DMS53 treated with DMSO at 0.1 percent for 48 hours (cell line): ENCODE results near the gene C19orf81.

ENCODE experiments used
- DNase-seq: peaks from one replicate; lab custom pipeline; 2025; ENCODE audit not compliant: unreplicated experiment; lab: John Stamatoyannopoulos, UW

Gene C19orf81

GRCh38 chr19:50658441-50659317 lies 9.4 kb downstream of the C19orf81 start:
- no peak for DNase-seq

DNA sequence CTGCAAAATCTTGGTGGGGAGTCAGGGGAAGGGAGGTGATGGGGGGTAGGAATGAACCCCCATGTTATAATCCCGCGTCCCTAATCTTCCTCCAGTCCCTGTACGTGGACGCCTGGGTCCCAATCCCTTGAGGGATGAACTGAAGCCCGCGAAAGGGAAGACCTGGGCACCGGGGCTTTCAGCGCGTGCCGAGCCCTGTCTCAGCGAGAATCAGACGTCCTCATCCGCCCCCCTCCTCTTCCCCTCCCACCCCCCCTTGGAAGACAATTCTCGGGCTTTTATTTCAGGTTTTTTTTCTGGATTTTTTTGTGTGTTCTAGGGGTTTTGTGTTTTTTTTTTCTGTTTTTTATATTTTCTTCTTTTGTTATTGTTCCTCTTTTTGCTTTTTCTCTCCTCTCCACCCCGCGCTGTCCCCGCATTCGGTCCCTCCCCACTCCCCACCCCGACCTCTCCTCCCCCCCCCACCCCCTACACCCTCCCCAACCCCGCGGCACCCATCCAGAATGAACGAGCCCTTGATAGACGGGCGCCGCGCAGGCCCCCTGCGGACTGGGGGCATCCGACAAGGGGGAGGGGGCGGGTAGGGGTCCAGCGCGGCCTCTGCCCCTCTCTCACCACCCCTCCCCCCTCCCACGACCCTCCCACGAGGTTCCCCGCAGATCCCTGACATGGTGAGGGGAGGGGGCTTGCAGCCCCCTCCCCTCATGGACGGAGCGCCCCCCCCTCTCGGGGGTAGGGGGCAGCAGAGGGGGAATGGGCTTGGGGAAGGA lies 10.3 kb downstream of the C19orf81 start:
- DNase-seq, result no peak

- no peak for DNase-seq
These were observed 10.8 kb downstream of the C19orf81 start for GRCh38 chr19:50660088-50660366.

DNA sequence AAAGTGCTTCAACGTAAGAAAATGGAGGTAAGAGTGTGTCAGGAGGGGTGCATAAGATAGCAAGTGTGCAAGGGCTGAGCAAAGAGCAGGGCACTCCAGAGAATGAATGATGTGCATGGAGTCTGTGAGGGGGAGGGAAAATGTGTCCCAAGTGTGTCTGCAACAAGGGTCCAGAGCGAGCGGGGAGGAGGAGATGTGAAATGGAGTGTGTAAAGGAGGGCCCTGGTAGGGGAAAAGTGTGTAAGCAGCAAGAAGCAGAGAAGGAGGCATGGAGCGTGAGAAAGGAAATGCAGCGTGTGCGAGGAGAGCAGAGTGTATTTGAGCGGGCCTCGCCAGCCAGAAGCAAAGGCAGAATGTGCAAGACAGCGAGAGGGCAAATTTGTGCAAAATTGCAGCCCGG lies 11.8 kb downstream of the C19orf81 start:
- no peak for DNase-seq

DNA sequence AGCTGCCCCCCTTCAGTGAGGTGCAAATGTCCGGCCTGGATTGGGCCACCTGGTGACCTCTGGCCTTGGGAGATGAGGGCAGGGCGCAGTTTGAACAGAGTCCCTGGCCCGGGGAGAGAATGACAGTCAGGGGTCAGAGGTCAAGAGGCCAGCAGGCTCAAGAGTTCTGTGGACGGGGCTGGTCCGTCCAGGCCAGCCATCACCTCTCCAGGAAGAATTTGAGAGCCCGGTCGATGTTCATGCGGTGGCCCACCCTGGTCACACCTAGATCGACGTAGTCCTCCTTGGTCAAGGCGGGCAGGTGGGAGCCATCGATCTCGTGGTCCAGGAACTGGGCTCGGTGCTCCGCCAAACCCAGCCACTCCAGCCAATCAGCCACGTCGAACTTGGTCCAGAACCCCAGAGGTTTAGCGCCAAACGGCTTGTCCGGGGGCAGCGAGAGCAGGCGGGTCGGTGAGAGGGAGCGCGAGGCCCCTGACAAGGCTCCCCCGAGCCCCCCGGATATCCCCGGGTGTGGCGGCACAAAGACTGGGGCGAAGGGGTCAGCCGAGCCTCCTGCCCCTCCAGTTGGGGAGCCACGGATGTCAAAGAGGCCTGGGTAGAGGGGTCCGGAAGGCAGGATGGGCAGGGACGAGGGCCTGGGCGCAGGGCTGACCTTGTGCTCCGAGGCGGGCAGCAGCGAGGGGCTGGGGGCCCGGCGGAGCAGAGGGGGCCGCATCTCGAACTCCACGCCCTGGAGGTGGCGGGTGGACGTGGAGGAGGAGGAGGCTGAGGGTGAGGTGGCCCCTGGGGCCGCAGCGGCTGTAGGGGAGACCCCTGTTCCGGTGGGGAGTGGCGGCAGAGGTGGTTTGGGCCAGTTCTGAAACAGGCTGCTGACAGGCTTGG lies 12.8 kb downstream of the C19orf81 start:
- DNase-seq, result no peak

DNA sequence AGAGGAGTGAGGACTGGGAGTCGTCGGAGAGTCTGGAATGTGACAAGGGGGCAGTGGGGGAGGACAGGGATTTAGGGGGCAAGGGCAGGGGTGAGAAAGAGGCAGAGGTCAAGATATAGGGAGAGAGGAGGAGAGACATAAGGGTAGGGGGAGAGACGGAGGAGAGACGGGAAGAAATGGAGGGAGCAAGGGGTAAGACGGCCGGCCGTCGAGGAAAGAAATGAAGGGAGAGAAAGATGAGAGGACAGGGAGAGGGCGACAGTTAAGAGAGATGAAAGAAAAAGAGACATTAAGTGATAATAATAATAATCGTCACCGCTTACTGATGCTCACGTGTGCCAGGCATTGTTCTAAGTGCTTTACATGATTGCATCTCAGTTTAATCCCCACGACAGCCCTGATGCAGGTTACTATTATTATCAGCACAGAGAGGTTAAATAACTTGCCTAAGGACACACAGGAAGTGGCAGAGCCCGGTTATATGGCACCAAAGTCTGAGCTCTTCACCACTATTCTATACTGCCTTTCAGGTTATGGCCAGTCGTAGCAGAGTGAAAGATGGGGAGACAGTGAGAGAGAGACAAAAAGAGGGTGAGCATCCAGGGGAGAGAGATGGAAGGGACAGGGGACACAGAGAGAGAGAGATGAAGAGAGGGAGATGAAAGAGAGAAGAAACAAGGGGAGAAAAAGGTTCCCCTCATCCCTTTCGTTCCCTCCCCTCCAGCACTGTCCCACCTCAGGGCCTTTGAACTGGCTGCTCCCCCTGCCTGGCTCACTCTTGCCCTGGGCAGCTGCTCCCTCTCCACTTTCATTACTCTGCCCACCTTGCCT lies 13.6 kb downstream of the C19orf81 start:
- DNase-seq, result no peak

DNA sequence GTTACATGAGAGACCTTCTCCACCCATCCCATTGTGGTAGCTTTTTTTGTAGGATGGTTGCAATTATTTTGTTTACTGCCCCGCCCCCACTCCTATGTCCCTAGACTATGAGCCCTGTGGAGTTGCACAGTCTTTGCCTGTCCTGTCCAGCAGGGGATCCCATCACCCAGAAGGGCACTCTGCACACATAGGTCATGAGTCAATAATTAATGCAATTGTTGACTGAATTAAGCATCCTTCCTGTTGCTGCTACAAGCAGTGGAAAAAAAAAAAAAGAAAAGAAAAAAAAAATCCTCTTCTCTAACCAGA lies 14.2 kb downstream of the C19orf81 start:
- no peak for DNase-seq

DNA sequence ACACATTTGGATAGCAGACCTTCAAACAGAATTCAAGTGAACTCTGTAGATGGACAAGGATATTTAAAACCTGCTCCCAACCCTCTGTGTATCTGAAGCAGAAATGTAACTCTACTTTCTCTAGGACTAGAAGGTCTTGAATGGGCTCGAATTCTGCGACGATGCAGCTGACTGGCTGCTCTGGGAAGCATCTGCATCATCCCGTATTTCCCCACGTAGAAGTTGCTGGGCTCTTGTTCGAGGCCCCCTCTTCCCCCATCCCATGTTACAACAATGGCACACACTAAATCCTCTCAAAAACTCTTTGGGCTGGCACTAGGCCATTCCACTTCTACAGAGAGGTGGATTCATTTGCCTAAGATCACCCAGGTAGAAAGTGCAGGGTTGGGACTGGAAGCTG lies 15.0 kb downstream of the C19orf81 start:
- DNase-seq, result no peak

DNA sequence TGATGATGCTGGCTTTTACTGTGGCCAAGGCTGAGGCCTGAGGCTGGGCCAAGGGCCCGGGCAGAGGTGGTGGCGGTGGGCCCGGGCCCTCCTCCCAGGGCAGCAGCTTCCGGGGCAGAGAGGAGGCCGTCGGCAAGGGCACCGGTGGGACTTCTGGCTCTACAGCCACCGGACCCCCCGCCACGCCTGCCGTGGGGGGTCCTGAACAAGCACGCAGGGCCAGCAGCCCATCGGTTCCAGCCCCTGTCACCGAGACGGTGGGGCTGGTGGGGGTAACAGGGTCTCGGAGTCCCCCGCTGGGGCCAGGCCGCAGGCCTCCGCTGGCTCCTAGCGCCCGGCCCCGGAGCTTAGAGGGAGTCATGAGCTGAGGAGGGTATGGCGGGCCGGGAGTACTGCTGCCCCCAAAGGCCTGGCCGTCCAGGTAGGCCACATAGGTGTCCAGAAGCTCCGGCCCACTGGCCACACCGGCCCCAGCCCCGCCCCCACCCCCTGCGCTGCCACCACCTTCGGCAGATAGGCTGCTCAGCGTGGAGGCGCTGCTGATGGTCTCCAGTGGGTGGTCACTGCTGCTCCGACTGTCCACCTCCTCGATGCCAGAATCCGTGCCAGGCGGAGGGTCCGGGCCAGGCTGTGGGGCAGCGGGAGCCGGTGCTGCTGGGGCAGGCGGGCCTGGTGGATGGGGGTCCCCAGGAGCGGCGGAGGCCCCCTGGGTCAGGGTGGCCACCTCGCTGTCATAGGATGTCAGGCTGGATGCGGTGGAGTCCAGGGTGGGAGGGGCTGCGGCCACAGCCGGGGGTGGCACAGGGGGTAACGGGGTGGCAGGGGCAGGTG lies 17.3 kb downstream of the C19orf81 start:
- DNase-seq, result no peak

DNA sequence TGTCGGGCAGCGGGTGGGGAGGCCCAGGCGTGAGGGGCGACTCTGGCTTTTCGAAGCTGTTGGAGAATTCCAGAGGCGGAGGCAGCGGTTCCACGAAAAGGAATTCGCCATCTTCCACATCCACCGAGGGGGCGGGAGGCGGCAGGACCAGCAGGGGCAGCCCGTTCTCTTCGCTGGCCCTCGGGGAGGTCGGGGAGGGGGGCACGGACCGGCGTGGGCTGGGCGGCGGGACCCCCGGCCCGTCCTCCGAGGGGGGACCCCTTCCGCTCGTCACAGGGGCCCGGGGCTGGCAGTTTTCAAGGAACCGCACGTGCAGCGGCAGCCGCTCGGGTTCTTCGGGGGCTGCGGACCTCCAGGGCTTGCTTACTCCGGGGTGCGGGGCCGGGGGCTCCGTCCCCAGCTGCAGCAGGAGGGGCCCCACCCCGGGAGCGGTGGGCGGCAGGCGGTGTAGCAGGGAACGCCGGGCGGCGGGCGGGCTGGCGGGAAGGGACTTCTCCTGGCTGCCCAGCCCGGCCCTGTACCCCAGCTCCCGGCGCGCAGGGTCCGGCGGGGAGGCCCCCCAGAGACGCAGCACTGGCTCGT lies 18.0 kb downstream of the C19orf81 start:
- no peak for DNase-seq

DNA sequence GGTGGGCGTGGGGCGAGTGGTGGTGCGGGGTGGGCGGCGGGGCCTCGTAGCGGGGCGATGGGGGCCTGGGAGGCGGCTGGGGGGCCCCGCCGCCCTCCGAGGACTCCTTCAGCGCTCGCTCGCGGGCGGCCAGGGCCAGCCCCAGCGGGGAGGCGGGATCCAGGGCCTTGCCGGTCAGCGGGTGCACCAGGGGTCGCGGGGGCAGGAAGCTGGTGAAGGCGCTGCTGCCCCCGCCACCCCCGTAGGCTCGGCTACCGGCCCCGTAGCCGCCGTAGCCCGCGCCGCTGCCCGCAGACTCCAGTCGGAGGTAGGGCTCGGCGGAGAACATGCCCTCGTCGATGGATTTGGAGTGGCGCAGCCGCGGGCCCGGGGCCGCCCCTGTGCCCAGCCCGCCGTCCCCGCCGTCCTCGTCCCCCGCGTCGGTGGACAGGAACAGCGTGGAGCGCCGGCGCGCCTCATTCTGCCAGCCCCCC lies 18.6 kb downstream of the C19orf81 start:
- DNase-seq, result no peak

DNA sequence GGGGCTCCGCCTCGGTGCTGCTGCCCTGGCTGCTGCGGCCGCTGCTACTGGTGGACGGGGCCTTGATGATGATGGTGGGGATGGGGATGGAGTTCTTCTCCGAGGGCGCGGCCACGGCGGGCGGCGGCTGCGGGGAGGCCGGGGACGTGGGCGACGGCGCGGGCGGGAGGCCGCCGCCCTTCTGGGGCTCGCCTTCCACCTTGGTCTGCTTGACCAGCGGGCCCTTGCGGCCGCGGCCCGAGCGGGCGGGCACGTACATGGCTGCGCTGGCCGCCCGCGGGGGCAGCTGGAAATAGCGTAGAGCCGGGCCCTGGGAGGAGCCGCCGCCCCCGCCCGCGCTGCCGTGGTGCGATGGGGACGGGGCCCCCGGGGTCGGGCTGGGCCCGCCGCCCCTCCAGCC lies 19.2 kb downstream of the C19orf81 start:
- DNase-seq, result no peak

DNA sequence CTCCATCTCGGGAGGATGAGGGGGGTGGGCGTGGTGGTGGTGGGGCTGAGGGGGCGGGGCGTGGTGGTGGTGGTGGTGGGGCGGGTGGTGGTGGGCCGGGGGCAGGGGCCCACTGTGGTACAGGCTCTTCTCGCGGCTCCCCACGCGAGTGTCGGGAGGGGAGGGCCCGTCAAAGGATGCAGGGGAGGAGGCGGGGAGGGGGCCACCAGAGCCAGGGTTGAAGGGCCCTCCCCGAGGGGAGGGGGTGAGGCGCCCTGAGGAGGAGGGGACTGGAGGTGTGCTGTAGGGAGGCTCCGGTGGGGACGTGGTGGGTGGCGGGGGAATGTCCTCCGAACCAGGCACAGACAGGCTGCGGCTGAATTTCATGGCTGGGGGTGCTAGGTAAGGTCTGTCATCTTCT lies 19.6 kb downstream of the C19orf81 start:
- no peak for DNase-seq

DNA sequence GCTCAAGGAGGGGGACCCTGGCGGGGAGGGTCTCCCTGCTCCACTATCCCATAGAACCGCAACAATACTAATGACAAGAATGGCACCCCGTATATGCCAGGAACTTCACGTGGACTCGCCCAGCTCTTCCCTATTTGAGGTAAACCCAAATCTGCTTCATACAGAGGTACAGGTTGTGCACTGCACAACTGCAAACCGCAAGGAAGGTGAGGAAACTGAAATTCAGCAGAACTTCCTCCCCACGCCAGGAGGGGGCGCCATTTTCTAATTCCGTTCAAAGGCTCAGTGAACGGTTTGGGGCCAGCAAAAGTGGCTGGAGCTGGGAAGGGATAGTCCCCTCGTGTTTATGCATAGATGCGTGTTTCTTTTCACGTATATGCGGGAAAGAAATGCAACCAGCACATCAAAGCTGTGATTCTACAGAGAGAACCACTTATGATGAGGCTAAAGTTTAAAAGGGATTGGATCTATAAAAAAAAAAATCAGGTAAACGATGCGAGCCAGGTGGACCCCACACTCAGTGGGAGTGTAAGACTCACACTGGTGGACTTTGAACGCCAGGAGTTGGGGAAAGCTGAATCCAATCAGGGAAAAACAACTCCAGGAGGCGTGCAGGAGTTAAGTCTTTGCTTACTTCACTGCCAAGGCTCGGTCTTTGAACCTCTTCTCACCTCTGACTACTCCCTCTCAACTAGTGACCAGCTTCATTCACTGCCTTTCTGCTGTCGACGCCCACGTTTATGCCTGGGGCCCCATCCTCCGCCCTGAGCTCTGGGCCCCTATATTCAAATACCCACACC lies 20.3 kb downstream of the C19orf81 start:
- DNase-seq, result no peak

DNA sequence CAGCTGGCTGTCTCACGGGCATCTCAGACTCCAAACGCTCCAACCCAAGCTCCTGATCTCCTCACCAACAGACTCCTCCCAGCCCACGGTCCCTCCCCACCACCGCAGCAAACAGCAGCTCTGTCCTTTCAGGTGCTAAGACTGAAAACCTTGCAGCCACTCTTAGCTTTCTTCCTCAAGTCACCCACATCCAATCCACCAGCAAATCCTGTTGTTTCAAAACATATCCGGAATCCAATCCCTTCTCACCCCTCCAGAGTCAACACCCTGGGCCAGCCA lies 20.8 kb downstream of the C19orf81 start:
- DNase-seq, result no peak

DNA sequence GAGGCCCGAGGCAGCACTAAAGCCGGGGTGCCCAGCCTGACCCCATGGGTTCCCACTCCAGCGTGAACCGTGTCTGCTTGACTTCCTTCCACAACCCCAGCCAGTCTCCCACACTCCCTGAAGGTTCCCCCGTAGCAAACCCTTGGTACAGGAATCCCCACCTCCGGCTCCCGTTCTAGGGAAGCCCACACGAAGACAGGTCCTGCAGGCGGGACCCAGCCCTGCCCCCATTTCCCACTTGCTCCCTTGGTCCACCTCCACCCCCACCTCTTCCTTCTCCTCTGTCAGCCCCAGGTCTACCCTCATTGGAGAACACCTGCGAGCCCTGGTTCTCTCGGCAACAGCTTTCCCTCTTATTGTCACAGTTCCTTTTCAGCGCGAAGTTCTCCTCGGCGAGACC lies 23.9 kb downstream of the C19orf81 start:
- DNase-seq, result no peak

- no peak for DNase-seq
These were observed 27.5 kb downstream of the C19orf81 start for GRCh38 chr19:50676625-50677197.

GRCh38 chr19:50677636-50678035 lies 28.4 kb downstream of the C19orf81 start:
- DNase-seq, result no peak

- DNase-seq, result no peak
These were observed 29.1 kb downstream of the C19orf81 start for GRCh38 chr19:50678323-50678722.
